Muscle layer of colon (tissue), 2 donors: ENCODE data around the gene OCA2.

Experiments used
- H3K27ac ChIP-seq: one replicate; pipeline ENCODE4 v1.7.0; 2013; ENCODE audit warnings: low read depth, mild to moderate bottlenecking, low read length, moderate library complexity
- H3K27me3 ChIP-seq, 2 donors: one replicate each; pipeline ENCODE4 v1.7.0; 2013; ENCODE audit warnings: low read length in 2 of 2, mild to moderate bottlenecking in 2 of 2; ENCODE audit not compliant: insufficient read depth in 2 of 2, control insufficient read depth in 1 of 2
- H3K36me3 ChIP-seq: one replicate; pipeline ENCODE4 v1.7.0; 2013; ENCODE audit warnings: mild to moderate bottlenecking, low read length; ENCODE audit not compliant: insufficient read depth
- H3K4me1 ChIP-seq: one replicate; pipeline ENCODE4 v1.7.0; 2013; ENCODE audit warnings: mild to moderate bottlenecking, low read length; ENCODE audit not compliant: insufficient read depth
- H3K4me3 ChIP-seq, 2 donors: one replicate each; pipeline ENCODE4 v1.7.0; 2013; ENCODE audit warnings: low read length in 2 of 2, low read depth in 1 of 2, mild to moderate bottlenecking in 1 of 2, moderate library complexity in 1 of 2
- H3K9ac ChIP-seq: one replicate; pipeline ENCODE4 v1.7.0; 2013; ENCODE audit warnings: low read length
- H3K9me3 ChIP-seq: one replicate; pipeline ENCODE4 v1.7.0; 2013; ENCODE audit warnings: mild to moderate bottlenecking, low read length
- donor health status: abdominal sarcoma.
- donor health status: Adenocarcinoma of cecum.

The OCA2 gene

GRCh38 chr15:28058082-28058481 lies 41.0 kb downstream of the OCA2 start:
- H3K27me3 ChIP-seq = no peaks in the 10 kb centered on the region
- no peaks in the 10 kb centered on the region for H3K9me3 ChIP-seq
- no peak overlapping the region for H3K27ac ChIP-seq
- H3K36me3 ChIP-seq = no peaks in the 10 kb centered on the region
- no peak overlapping the region for H3K4me3 ChIP-seq
- no peak overlapping the region for H3K9ac ChIP-seq
- no peaks in the 10 kb centered on the region for H3K4me1 ChIP-seq

GRCh38 chr15:28051955-28052633 lies 47.0 kb downstream of the OCA2 start:
- H3K9ac ChIP-seq = no peak overlapping the region
- H3K27me3 ChIP-seq = no peaks in the 10 kb centered on the region
- no peak overlapping the region for H3K27ac ChIP-seq
- H3K9me3 ChIP-seq = no peaks in the 10 kb centered on the region
- no peaks in the 10 kb centered on the region for H3K4me1 ChIP-seq
- H3K36me3 ChIP-seq = no peaks in the 10 kb centered on the region
- H3K4me3 ChIP-seq = no peak overlapping the region

- Histone ChIP-seq H3K9me3 (no peaks in the 10 kb centered on the region), H3K4me3 (no peak overlapping the region), H3K36me3 (no peaks in the 10 kb centered on the region), H3K27me3 (no peaks in the 10 kb centered on the region), H3K9ac (no peak overlapping the region), H3K27ac (no peak overlapping the region), H3K4me1 (no peaks in the 10 kb centered on the region)
Measured at GRCh38 chr15:28049581-28049980, 49.5 kb downstream of the OCA2 start.

GRCh38 chr15:28047277-28047676 lies 51.8 kb downstream of the OCA2 start:
- Histone ChIP-seq H3K27ac (no peak overlapping the region), H3K9me3 (no peaks in the 10 kb centered on the region), H3K4me1 (no peaks in the 10 kb centered on the region), H3K4me3 (no peak overlapping the region), H3K27me3 (no peaks in the 10 kb centered on the region), H3K36me3 (no peaks in the 10 kb centered on the region), H3K9ac (no peak overlapping the region)

GRCh38 chr15:28044121-28044672 lies 54.9 kb downstream of the OCA2 start:
- no peaks in the 10 kb centered on the region for H3K4me1 ChIP-seq
- H3K9ac ChIP-seq = no peak overlapping the region
- no peak overlapping the region for H3K4me3 ChIP-seq
- no peaks in the 10 kb centered on the region for H3K36me3 ChIP-seq
- no peaks in the 10 kb centered on the region for H3K27me3 ChIP-seq
- no peak overlapping the region for H3K27ac ChIP-seq
- no peaks in the 10 kb centered on the region for H3K9me3 ChIP-seq

- no peaks in the 10 kb centered on the region for H3K36me3 ChIP-seq
- no peak overlapping the region for H3K9ac ChIP-seq
- no peak overlapping the region for H3K4me3 ChIP-seq
- no peaks in the 10 kb centered on the region for H3K27me3 ChIP-seq
- H3K4me1 ChIP-seq = no peaks in the 10 kb centered on the region
- no peaks in the 10 kb centered on the region for H3K9me3 ChIP-seq
- no peak overlapping the region for H3K27ac ChIP-seq
Measured at GRCh38 chr15:28043691-28044091, 55.4 kb downstream of the OCA2 start.

GRCh38 chr15:28037969-28038590 lies 61.0 kb downstream of the OCA2 start:
- Histone ChIP-seq H3K9ac (no peak overlapping the region), H3K27ac (no peak overlapping the region), H3K36me3 (no peaks in the 10 kb centered on the region), H3K27me3 (no peaks in the 10 kb centered on the region), H3K9me3 (no peaks in the 10 kb centered on the region), H3K4me3 (no peak overlapping the region), H3K4me1 (no peaks in the 10 kb centered on the region)

GRCh38 chr15:28033443-28033842 lies 65.7 kb downstream of the OCA2 start:
- Histone ChIP-seq H3K4me3 (no peak overlapping the region), H3K9ac (no peak overlapping the region)

GRCh38 chr15:28030801-28031200 lies 68.3 kb downstream of the OCA2 start:
- Histone ChIP-seq H3K9me3 (no peaks in the 10 kb centered on the region), H3K4me3 (no peak overlapping the region)

More at GRCh38 chr15:28033443-28033842, 65.7 kb downstream of the OCA2 start:
- H3K27me3 ChIP-seq = no peaks in the 10 kb centered on the region
- no peaks in the 10 kb centered on the region for H3K9me3 ChIP-seq
- H3K27ac ChIP-seq = no peak overlapping the region
- H3K36me3 ChIP-seq = no peaks in the 10 kb centered on the region
- no peaks in the 10 kb centered on the region for H3K4me1 ChIP-seq

GRCh38 chr15:28027714-28028076 lies 71.4 kb downstream of the OCA2 start:
- Histone ChIP-seq H3K27ac (no peak overlapping the region), H3K9ac (no peak overlapping the region), H3K4me3 (no peak overlapping the region), H3K4me1 (no peaks in the 10 kb centered on the region), H3K36me3 (no peaks in the 10 kb centered on the region), H3K9me3 (no peaks in the 10 kb centered on the region), H3K27me3 (no peaks in the 10 kb centered on the region)

More at GRCh38 chr15:28030801-28031200, 68.3 kb downstream of the OCA2 start:
- no peak overlapping the region for H3K27ac ChIP-seq
- H3K4me1 ChIP-seq = no peaks in the 10 kb centered on the region
- H3K9ac ChIP-seq = no peak overlapping the region
- H3K27me3 ChIP-seq = no peaks in the 10 kb centered on the region
- no peaks in the 10 kb centered on the region for H3K36me3 ChIP-seq

GRCh38 chr15:28026764-28027713 lies 72.1 kb downstream of the OCA2 start:
- no peaks in the 10 kb centered on the region for H3K4me1 ChIP-seq
- H3K27ac ChIP-seq = no peak overlapping the region
- no peak overlapping the region for H3K9ac ChIP-seq
- no peak overlapping the region for H3K4me3 ChIP-seq
- no peaks in the 10 kb centered on the region for H3K36me3 ChIP-seq
- no peaks in the 10 kb centered on the region for H3K9me3 ChIP-seq
- H3K27me3 ChIP-seq = no peaks in the 10 kb centered on the region
